H9 (cell line): ENCODE measurements around the gene STK35. TPM values are rescaled to one million over a fixed set of nuclear protein-coding genes. Genes with fewer than 3 reads are reported as not detected.

Source experiments
- DNase-seq: peaks from one replicate; pipeline ENCODE4 v3.0.0-alpha.2; 2017
- H2AFZ ChIP-seq: one replicate; pipeline ENCODE4 v1.6.1; 2013; ENCODE audit warnings: mild to moderate bottlenecking, low read length, control low read depth, moderate library complexity
- H2AK5ac ChIP-seq: 2 replicates; pipeline ENCODE4 v1.6.1; 2013; ENCODE audit warnings: low read length, control low read depth, mixed read lengths; ENCODE audit not compliant: insufficient read length
- H2BK120ac ChIP-seq: one replicate; pipeline ENCODE4 v1.6.1; 2013; ENCODE audit warnings: low read depth, mild to moderate bottlenecking, low read length, control low read depth, inconsistent platforms; ENCODE audit not compliant: poor library complexity, severe bottlenecking
- H2BK12ac ChIP-seq: 2 replicates; pipeline ENCODE4 v1.6.1; 2013; ENCODE audit warnings: low read length, control low read depth, mixed read lengths, low read depth; ENCODE audit not compliant: insufficient read length
- H2BK15ac ChIP-seq: 2 replicates; pipeline ENCODE4 v1.6.1; 2013; ENCODE audit warnings: low read depth, low read length, control low read depth
- H2BK20ac ChIP-seq: one replicate; pipeline ENCODE4 v1.6.1; 2013; ENCODE audit warnings: low read depth, mild to moderate bottlenecking, low read length, control low read depth, inconsistent platforms; ENCODE audit not compliant: poor library complexity, severe bottlenecking
- H2BK5ac ChIP-seq: 2 replicates; pipeline ENCODE4 v1.6.1; 2013; ENCODE audit warnings: low read length, control low read depth, mixed read lengths; ENCODE audit not compliant: insufficient read length
- H3K14ac ChIP-seq: 2 replicates; pipeline ENCODE4 v1.6.1; 2013; ENCODE audit warnings: low read length, control low read depth; ENCODE audit not compliant: insufficient read depth
- H3K18ac ChIP-seq: 2 replicates; pipeline ENCODE4 v1.6.1; 2013; ENCODE audit warnings: low read depth, mild to moderate bottlenecking, mixed read lengths, low read length, control low read depth; ENCODE audit not compliant: insufficient read length
- H3K23ac ChIP-seq: 2 replicates; pipeline ENCODE4 v1.6.1; 2013; ENCODE audit warnings: low read length, control low read depth, mixed read lengths, low read depth; ENCODE audit not compliant: insufficient read length
- H3K23me2 ChIP-seq: 2 replicates; pipeline ENCODE4 v1.6.1; 2013; ENCODE audit warnings: low read depth, mild to moderate bottlenecking, mixed read lengths, low read length, control low read depth; ENCODE audit not compliant: insufficient read length, poor library complexity, severe bottlenecking
- H3K27ac ChIP-seq: 2 replicates; pipeline ENCODE4 v1.5.1; 2013; ENCODE audit warnings: low read length, control low read depth, mixed read lengths, low read depth; ENCODE audit not compliant: insufficient read length
- H3K27me3 ChIP-seq: 2 replicates; pipeline ENCODE4 v1.6.1; 2013; ENCODE audit warnings: low read length, control low read depth, inconsistent platforms; ENCODE audit not compliant: insufficient read depth
- H3K4ac ChIP-seq: 2 replicates; pipeline ENCODE4 v1.6.1; 2013; ENCODE audit warnings: low read depth, mild to moderate bottlenecking, control low read depth, inconsistent platforms, low read length, moderate library complexity
- H3K4me1 ChIP-seq: 2 replicates; pipeline ENCODE4 v1.6.1; 2013; ENCODE audit warnings: low read length, control low read depth, inconsistent platforms; ENCODE audit not compliant: insufficient read depth
- H3K4me2 ChIP-seq: 2 replicates; pipeline ENCODE4 v1.6.1; 2013; ENCODE audit warnings: low read length, control low read depth, mixed read lengths; ENCODE audit not compliant: insufficient read length, insufficient read depth
- H3K56ac ChIP-seq: 2 replicates; pipeline ENCODE4 v1.6.1; 2013; ENCODE audit warnings: low read depth, mild to moderate bottlenecking, mixed read lengths, low read length, control low read depth; ENCODE audit not compliant: insufficient read length
- H3K79me1 ChIP-seq: 2 replicates; pipeline ENCODE4 v1.6.1; 2013; ENCODE audit warnings: low read depth, mild to moderate bottlenecking, moderate library complexity, low read length, control low read depth, inconsistent platforms; ENCODE audit not compliant: insufficient read depth, poor library complexity, severe bottlenecking
- H3K79me2 ChIP-seq: 2 replicates; pipeline ENCODE4 v1.6.1; 2013; ENCODE audit warnings: low read length, control low read depth, inconsistent platforms; ENCODE audit not compliant: insufficient read depth
- H3K9ac ChIP-seq: 2 replicates; pipeline ENCODE4 v1.6.1; 2013; ENCODE audit warnings: low read length, control low read depth, mixed read lengths; ENCODE audit not compliant: insufficient read length; ENCODE audit errors: extremely low read depth
- H3K9me3 ChIP-seq: one replicate; pipeline ENCODE4 v1.6.1; 2013; ENCODE audit warnings: low read depth, low read length, inconsistent platforms; ENCODE audit not compliant: control insufficient read depth
- H3T11ph ChIP-seq: one replicate; pipeline ENCODE4 v1.6.1; 2013; ENCODE audit warnings: mild to moderate bottlenecking, low read length, control low read depth, inconsistent platforms
- H4K20me1 ChIP-seq: one replicate; pipeline ENCODE4 v1.6.1; 2013; ENCODE audit not compliant: control insufficient read depth, insufficient read length, insufficient read depth
- H4K5ac ChIP-seq: 2 replicates; pipeline ENCODE4 v1.6.1; 2013; ENCODE audit warnings: low read depth, mild to moderate bottlenecking, mixed read lengths, low read length, control low read depth; ENCODE audit not compliant: insufficient read length
- H4K8ac ChIP-seq: replicated peaks from 2 replicates; pipeline ENCODE4 v1.6.1; 2013; ENCODE audit warnings: low read length, control low read depth, mixed read lengths, low read depth; ENCODE audit not compliant: insufficient read length
- H4K91ac ChIP-seq: 2 replicates; pipeline ENCODE4 v1.6.1; 2013; ENCODE audit warnings: low read depth, mild to moderate bottlenecking, moderate library complexity, mixed read lengths, low read length, control low read depth; ENCODE audit not compliant: insufficient read length
- H3K27ac Mint-ChIP-seq, 3 experiments: 2 replicates in 2 of 3; 3 replicates in 1 of 3; pipeline ENCODE4 v1.8.0; 2020 to 2021; ENCODE audit warnings: mixed read lengths in 3 of 3, mild to moderate bottlenecking in 1 of 3, moderate library complexity in 1 of 3
- H3K27me3 Mint-ChIP-seq: 2 replicates; pipeline ENCODE4 v1.8.0; 2021; ENCODE audit warnings: low read depth, mild to moderate bottlenecking, moderate library complexity, mixed read lengths
- H3K36me3 Mint-ChIP-seq, 3 experiments: 2 replicates in 2 of 3; 3 replicates in 1 of 3; pipeline ENCODE4 v1.8.0; 2020 to 2021; ENCODE audit warnings: low read depth in 3 of 3, mixed read lengths in 3 of 3; ENCODE audit not compliant: insufficient read depth in 1 of 3
- H3K4me1 Mint-ChIP-seq, 2 experiments: 2 replicates each; pipeline ENCODE4 v1.8.0; 2020; ENCODE audit warnings: mixed read lengths in 2 of 2
- H3K4me3 Mint-ChIP-seq, 2 experiments: 2 replicates in 1 of 2; 3 replicates in 1 of 2; pipeline ENCODE4 v1.8.0; 2020 to 2021; ENCODE audit warnings: mild to moderate bottlenecking in 2 of 2, mixed read lengths in 2 of 2, moderate library complexity in 1 of 2
- H3K9me3 Mint-ChIP-seq, 2 experiments: 2 replicates in 1 of 2; 3 replicates in 1 of 2; pipeline ENCODE4 v1.8.0; 2020; ENCODE audit warnings: mild to moderate bottlenecking in 2 of 2, mixed read lengths in 2 of 2, moderate library complexity in 1 of 2
- CTCF ChIP-seq: fragments of 200-600 bp; sonication (generic); conservative IDR thresholded peaks from 3 replicates; pipeline ENCODE4 v1.8.0; 2021; ENCODE audit warnings: antibody characterized with exemption, mild to moderate bottlenecking
- WGBS: extraction: QIAGEN DNeasy Blood & Tissue Kit; methylation state at CpG from one replicate; pipeline ENCODE4 v1.1.7; 2013; ENCODE audit warnings: missing lambda C conversion rate, low lambda C conversion rate, mixed read lengths; ENCODE audit not compliant: insufficient read length; ENCODE audit errors: extremely low coverage; 5-methylcytosine and 5-hydroxymethylcytosine counted together
- total RNA-seq: library from RNA; stranded (reverse); gene quantifications from 2 replicates; pipeline ENCODE4 v1.2.1, GENCODE V29; 2021

Gene STK35
- total RNA-seq, 1 experiment from 2014 or later: 66.2 TPM

- Histone ChIP-seq H3K18ac (no peak overlapping the region), H3K9ac (no peak overlapping the region), H3K23me2 (no peaks in the 10 kb centered on the region), H4K20me1 (no peaks in the 10 kb centered on the region), H3K4me1 (peaks cover 7% of the 10 kb centered on the region; the same call in 1 of the 2 replicates), H3T11ph (no peak overlapping the region), H4K91ac (no peak overlapping the region), H2BK5ac (no peak overlapping the region), H2BK20ac (no peak overlapping the region), H3K4me2 (no peak overlapping the region), H2BK120ac (no peak overlapping the region), H3K14ac (no peak overlapping the region; the same call in 1 of the 2 replicates), H3K27ac (no peak overlapping the region), H3K4ac (no peak overlapping the region), H3K79me1 (no peaks in the 10 kb centered on the region), H3K23ac (no peak overlapping the region), H2BK15ac (no peak overlapping the region), H3K9me3 (no peaks in the 10 kb centered on the region), H4K8ac (no peak overlapping the region), H2BK12ac (no peak overlapping the region), H3K79me2 (peaks cover 2% of the 10 kb centered on the region; the same call in 1 of the 2 replicates), H2AK5ac (no peak overlapping the region), H2AFZ (no peak overlapping the region), H3K27me3 (no peaks in the 10 kb centered on the region), H4K5ac (no peak overlapping the region), H3K56ac (no peak overlapping the region)
- Mint-ChIP-seq H3K27me3 (no peaks in the 10 kb centered on the region; the same call in 1 of the 2 replicates), H3K4me1 (peaks cover 49 to 52% of the 10 kb centered on the region in 2 experiments), H3K36me3 (peaks cover 3 to 13% (median 9%) of the 10 kb centered on the region in 3 experiments; a peak in 4 of 7 replicates), H3K4me3 (no peak overlapping the region), H3K27ac (0 out of 7 replicates have a peak overlapping the region, but pooled peaks of 1 of the 3 experiments have one; percentile 42), H3K9me3 (no peaks in the 10 kb centered on the region)
- no CpG with 5 or more reads among the region's 3 CpGs for WGBS
- TF ChIP-seq CTCF: no peak
- no peak for DNase-seq
Measured at GRCh38 chr20:2132461-2132901, 30.9 kb downstream of the STK35 start.
